Tibial artery (tissue), 4 donors: ENCODE data around the gene SIGLEC8.

Experiments used
- DNase-seq, 2 donors: peaks; one replicate each; pipeline ENCODE4 v3.0.0-alpha.2; 2019
- H3K27ac ChIP-seq, 2 donors: fragments of 200-600 bp; sonication (generic) in 1 of 2; 1 replicate in 1 of 2; 2 replicates in 1 of 2; pipeline ENCODE4 v1.5.1; 2018 to 2019; ENCODE audit warnings: mild to moderate bottlenecking in 1 of 2
- H3K27me3 ChIP-seq, 2 donors: fragments of 200-600 bp; sonication (generic) in 1 of 2; one replicate each; pipeline versions ENCODE4 v1.5.1 to v1.6.0; 2016 to 2019
- H3K36me3 ChIP-seq, 3 donors: fragments of 200-600 bp; sonication (generic) in 2 of 3; one replicate each; pipeline ENCODE4 v1.5.1; 2016 to 2019; ENCODE audit warnings: mild to moderate bottlenecking in 2 of 3
- H3K4me1 ChIP-seq, 4 donors: fragments of 200-600 bp; sonication (generic) in 2 of 4; 1 replicate in 3 of 4; 2 replicates in 1 of 4; pipeline ENCODE4 v1.5.1; 2016 to 2019
- H3K4me3 ChIP-seq, 2 donors: fragments of 200-600 bp; sonication (generic) in 1 of 2; 1 replicate in 1 of 2; 2 replicates in 1 of 2; pipeline ENCODE4 v1.5.1; 2018 to 2019; ENCODE audit warnings: mild to moderate bottlenecking in 2 of 2
- H3K9me3 ChIP-seq, 3 donors: fragments of 200-600 bp; sonication (generic) in 1 of 3; one replicate each; pipeline ENCODE4 v1.5.1; 2016 to 2019
- CTCF ChIP-seq, 2 experiments: fragments of 200-600 bp in 1 of 2; fragments of 450-650 bp in 1 of 2; IDR thresholded peaks; one replicate each; pipeline ENCODE4 v1.5.1; 2017 to 2019; ENCODE audit warnings: antibody characterized with exemption in 2 of 2, mild to moderate bottlenecking in 1 of 2, moderate library complexity in 1 of 2
- intact Hi-C: fragments of 100-400 bp; cut with DNase I; formaldehyde crosslinking; loops from one replicate; pipeline ENCODE4 v1.15.0; 2023; ENCODE audit warnings: low total_unique reads

Gene SIGLEC8

GRCh38 chr19:51460164-51460992 is 2.1 kb upstream of the SIGLEC8 start:
- H3K27me3 ChIP-seq: peaks cover 0 to 49% of the 10 kb centered on the region in 2 donors
- intact Hi-C loops: no loop called here
- TF ChIP-seq CTCF (IDR thresholded peaks at IDR 0.05): no peak
- no peak overlapping the region for H3K4me3 ChIP-seq
- no peaks in the 10 kb centered on the region for H3K9me3 ChIP-seq
- H3K27ac ChIP-seq: no peak overlapping the region
- no peak for DNase-seq
- H3K4me1 ChIP-seq: no peaks in the 10 kb centered on the region
- no peaks in the 10 kb centered on the region for H3K36me3 ChIP-seq

DNA sequence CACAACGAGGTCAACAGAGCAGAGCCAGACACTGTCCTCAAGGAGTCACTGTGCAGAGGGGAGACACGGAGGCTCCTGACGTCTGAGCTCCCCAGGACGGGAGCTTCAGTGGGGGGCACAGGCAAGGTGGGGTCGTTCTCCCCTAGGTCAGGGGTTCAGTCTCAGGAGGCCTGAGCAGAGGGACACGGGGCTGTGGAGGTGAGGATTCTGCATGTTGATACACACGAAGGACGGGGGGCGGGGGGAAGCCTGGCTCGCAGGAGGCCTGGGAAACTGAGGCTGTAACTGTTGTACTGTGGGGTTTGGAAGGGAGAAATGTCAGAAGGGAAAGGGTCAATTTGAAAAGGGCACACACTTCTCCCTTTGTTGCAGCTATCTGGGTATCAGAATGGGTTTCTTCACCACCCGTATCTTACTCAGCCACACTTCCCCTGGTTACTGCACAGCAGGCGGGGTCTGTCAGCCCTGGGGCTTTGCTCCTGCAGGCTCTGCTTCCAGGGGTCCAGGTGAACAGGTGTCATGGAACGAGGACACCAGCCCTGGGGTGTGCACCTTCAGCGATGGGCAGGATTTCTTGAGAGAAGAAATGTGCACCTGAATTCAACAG is 748 bp upstream of the SIGLEC8 start:
- no peak for TF ChIP-seq CTCF (IDR thresholded peaks at IDR 0.05)
- Histone ChIP-seq H3K4me1 (no peaks in the 10 kb centered on the region), H3K36me3 (no peaks in the 10 kb centered on the region), H3K4me3 (no peak overlapping the region), H3K9me3 (no peaks in the 10 kb centered on the region), H3K27ac (no peak overlapping the region), H3K27me3 (peaks cover 0 to 52% of the 10 kb centered on the region in 2 donors)
- DNase-seq: no peak
- intact Hi-C loops: no loop called here

DNA sequence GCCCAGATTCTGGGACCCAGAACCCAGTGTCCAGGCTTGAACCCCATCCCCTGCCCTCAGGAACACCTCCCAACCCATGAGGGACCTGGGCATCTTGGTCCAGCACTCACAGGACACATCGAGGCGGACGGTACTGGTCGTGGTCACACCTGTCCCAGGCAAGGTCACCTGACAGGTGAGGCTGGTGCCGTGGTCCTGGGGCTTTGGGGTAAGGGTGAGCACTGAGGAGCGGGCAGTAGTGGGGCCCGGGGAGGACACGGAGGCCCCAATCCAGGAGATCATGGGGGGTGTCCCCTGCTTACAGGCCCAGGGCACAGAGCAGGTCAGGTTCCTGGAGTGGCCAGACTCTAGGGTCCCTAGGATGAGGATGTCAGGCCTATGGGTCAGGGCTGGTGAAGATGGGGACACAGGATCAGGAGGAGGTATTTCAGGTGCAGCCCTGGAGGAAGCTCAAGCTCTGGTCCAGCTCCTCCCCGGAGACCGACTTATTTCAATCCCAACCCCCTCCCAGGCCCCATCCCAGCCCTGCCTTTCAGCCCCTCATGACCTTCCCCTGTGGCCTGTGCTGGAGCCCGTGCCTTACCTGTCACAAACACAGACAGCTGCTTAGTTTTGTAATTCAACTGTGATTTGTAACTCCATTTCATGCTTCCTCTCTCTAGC is 772 bp downstream of the SIGLEC8 start:
- Histone ChIP-seq H3K36me3 (no peaks in the 10 kb centered on the region), H3K27ac (no peak overlapping the region), H3K9me3 (no peaks in the 10 kb centered on the region), H3K4me1 (no peaks in the 10 kb centered on the region), H3K4me3 (no peak overlapping the region), H3K27me3 (peaks cover 0 to 45% of the 10 kb centered on the region in 2 donors)
- intact Hi-C loops: no loop called here
- TF ChIP-seq CTCF (IDR thresholded peaks at IDR 0.05): no peak
- no peak for DNase-seq

DNA sequence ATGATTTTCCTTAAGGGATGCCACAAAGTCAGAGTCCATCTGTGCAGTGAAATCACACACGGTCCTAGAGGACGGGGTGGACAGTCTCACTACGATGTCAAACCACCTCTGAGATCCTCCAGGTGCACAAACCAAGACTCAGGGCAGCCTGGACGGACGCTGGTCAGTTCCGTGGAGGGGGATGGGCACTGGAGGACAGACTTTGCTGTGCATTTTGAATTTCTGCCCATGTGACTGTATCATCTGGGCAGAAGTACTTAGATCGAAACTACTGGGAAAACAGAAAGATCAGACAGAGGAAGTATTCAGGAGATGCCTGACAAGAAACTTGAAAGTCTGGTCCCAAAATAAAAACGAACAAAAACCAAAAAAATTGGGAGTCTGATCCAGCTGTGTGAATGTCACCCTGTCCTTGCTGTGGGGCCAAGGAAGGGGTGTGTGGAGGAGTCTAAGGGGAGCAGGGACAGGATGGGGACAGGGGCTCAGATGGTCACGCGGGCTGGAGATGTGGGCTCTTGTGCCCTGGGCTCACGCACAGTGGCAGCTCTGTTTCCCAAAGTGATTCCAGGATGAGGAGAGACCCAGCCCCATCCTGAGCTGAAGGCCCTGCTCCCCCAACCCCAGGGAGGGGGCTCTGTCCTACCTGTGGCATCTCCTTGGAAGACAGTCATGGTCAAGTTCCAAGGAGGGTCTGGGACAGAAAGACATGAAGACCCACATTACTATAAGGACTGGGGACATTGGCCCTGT is 1.5 kb downstream of the SIGLEC8 start:
- peaks cover 0 to 43% of the 10 kb centered on the region in 2 donors for H3K27me3 ChIP-seq
- H3K4me1 ChIP-seq: no peaks in the 10 kb centered on the region
- no peak overlapping the region for H3K27ac ChIP-seq
- TF ChIP-seq CTCF (IDR thresholded peaks at IDR 0.05): no peak
- H3K9me3 ChIP-seq: no peaks in the 10 kb centered on the region
- intact Hi-C loops: no loop called here
- no peak overlapping the region for H3K4me3 ChIP-seq
- no peak for DNase-seq
- no peaks in the 10 kb centered on the region for H3K36me3 ChIP-seq

- Histone ChIP-seq H3K27ac (no peak overlapping the region), H3K27me3 (peaks cover 0 to 10% of the 10 kb centered on the region in 2 donors), H3K4me1 (no peaks in the 10 kb centered on the region), H3K9me3 (no peaks in the 10 kb centered on the region), H3K36me3 (no peaks in the 10 kb centered on the region), H3K4me3 (no peak overlapping the region)
- no peak for DNase-seq
- TF ChIP-seq CTCF (IDR thresholded peaks at IDR 0.05): no peak
- intact Hi-C loops: no loop called here
Observed at GRCh38 chr19:51450730-51451307, 7.4 kb downstream of the SIGLEC8 start.
